SIG-M5 (cell line): ENCODE data around the gene NTSR1.

Experiments
- DNase-seq: peaks from one replicate; lab custom pipeline; 2025; lab: John Stamatoyannopoulos, UW

The NTSR1 gene

DNA sequence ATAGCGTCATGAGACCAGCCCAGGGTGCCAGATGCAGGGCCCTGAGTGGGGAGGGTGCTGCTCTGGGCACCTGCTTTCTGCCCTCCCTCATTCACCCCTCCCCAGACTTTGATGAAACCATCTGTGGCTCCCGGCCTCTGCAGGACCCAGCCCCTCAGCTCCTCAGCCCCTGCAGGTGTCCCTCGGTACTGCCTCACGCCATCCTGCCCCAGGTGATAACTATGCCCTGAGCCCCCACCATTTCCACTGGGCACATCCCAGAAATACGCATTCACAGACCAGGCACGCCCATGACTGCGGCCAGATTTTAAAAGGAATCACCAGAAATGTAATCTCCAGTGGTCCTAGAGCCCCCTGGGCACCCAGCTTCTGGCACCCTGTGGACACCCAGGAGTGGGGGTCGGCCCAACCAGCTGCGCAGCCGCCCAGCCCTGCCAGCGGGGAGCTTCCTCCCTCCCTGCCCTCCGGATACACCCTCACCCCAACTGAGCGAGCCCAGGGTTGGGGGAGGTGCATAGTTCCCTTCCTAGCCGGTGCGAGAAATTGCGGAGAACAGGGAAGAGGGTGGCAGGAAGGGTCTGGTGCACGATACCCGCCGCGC lies 615 bp upstream of the NTSR1 start:
- no peak for DNase-seq

DNA sequence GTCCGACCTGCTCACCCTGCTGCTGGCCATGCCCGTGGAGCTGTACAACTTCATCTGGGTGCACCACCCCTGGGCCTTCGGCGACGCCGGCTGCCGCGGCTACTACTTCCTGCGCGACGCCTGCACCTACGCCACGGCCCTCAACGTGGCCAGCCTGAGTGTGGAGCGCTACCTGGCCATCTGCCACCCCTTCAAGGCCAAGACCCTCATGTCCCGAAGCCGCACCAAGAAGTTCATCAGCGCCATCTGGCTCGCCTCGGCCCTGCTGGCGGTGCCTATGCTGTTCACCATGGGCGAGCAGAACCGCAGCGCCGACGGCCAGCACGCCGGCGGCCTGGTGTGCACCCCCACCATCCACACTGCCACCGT lies 885 bp downstream of the NTSR1 start:
- DNase-seq: no peak

DNA sequence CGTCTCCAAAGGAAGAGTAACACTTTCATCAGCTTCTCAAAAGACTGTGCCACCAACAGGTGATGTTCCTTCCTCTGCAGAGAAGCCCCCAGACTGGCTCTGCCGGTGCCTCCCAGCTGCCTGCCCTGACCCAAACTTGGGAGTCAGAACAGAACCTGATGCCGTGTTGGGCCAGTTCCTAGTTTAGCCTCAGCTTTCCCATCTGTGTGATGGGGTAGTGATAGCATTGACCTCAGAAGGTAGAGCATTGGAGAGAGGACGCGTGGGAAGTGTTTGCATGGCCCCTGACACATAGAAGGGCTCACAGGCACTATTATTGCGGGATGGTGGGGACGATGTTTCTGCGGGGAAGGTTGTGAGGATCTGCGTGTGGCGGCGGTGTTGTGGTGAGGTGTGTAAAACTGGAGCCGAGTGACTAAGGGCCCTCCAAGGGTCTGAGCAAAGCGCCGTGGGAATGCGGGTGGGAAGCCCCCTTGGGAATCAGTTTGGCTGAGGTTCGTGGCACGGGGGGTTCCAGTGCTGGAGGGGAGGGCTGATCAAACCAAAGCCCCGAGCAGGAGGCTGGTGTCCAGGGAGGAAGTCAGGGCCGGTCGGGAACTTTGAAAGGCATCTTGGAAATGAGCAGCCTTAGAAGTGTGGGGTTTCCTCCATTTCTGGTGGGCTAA lies 1.7 kb downstream of the NTSR1 start:
- no peak for DNase-seq

DNA sequence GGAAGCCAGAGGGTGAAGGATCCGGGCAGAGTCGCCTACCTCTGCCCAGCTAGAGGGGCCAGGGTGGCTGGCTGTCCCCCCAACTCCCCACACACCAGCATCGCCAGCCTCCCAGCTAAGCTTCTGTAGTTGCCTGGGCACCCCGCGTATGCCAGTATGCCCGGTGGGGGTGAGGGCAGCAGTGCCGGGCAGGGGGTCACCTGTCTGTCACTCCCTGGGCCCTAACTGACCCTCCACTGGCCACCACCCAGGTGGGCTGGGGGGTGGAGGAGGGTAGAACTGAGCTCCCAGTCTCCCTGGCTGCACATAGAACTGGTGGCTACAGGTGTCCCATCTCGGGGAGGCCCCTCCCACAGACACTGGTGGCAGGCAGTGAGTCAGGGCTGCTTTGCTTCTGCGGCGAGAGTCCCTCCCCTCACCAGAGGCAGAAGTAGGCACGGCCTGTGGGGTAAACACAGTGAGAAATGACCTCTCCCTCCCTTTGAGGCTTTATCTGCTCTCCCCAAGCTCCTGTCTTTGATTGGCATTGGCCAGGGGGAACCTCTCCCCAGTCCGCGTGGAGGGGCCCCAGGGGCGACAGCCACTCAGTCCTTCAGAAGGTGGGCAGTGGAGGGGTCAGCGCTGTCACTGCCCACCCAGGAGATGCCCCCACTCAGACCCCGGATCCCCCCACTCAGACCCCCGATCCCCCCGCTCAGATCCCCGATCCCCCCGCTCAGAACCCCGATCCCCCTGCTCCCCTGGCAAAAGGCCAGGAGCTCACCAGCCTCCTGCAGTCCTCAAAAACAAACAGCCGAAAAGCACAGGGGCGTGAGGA lies 2.5 kb downstream of the NTSR1 start:
- peak; percentile 28 for DNase-seq

DNA sequence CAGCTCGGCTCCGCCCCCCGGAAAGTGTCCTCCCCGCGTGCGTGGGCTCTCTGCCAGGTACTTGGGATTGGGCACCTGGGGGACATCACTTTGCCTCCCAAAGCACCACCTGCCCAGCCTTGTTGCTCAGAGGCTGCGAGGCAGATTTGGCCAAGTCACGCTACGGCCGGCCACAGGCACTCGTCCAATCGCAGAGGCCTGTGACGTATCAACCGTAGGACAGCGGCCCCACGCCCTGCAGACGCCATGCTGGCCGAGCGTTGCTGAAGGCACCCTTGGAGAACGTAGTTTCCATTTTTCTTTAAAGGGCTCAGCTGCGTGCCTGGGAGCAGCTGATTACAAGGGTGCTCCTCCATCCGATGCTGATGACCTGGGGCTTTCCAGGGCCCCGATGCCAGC lies 3.1 kb downstream of the NTSR1 start:
- DNase-seq: no peak

DNA sequence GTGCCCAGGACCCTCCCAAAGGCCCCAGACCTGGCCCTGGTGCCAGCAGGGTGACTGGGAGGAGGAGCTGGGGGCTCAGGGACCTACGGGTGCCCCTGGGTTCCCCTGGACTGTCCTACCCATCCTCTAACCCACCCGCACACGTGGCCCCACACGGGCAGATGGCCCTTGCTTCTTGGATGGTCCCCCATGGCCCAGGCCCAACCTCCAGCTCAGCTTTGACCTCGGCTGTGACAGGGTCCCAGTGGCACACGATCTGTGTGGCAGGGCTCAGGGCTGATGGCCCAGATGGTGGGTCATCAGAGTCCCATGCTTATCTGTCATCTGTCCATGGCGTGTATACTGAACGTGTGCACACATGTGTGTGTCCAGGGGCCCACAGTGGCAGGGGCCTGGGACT lies 4.0 kb downstream of the NTSR1 start:
- DNase-seq: no peak

DNA sequence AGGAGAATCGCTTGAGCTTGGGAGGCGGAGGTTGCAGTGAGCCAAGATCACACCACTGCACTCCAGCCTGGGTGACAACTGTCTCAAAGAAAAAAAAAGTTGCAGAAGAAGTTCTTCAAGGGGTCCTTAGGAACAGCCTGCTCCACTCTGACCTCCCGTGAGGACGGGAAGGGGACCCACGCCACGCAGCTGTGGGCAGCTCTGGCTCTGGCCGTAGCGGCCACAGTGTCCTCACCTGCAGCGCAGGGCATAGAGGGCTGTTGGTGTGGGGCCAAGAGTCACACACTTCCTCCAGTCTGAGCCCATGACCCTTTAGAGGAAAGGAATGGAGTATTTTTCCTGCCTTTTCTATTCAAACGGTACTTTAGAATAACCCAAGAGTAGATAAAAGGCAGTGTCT lies 5.4 kb downstream of the NTSR1 start:
- DNase-seq: no peak

DNA sequence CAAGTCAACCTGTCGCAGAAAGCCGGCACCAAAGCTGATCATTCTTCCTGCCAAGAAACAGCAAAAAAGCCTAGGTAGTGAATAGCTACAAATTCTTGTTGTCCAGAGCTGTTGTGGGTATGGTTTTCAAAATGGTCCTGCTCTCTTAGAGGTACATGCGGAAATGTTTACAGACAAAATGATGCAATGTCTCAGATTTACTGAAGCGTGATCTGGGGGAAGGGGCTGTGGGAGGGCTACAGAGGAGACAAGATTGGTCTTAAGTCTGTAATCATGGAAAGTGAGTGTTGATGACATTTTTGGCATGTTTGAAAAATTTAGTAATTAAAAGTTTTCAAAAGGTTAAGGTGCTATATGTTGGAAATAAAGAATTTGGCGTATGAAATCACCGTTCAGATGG lies 6.2 kb downstream of the NTSR1 start:
- DNase-seq: no peak

DNA sequence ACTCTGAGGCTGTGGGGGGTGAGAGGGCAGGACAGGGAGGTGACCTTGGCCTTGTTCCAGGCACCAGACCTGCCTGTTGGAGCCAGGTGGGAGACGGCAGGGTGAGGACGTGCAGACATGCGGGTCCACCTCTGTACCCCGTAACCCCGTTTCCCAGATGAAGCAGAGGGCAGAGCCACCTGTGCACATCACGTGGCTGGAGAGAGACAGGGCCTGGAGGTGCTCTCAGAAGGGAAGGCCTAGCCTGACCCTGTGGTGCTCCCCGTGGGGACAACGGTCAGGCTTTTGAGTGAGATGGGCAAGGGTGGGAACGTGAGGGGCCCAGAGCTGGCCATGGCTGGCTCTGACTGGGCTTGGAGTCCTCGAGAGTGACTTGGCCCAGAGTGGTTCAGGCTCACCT lies 6.6 kb downstream of the NTSR1 start:
- DNase-seq: no peak

DNA sequence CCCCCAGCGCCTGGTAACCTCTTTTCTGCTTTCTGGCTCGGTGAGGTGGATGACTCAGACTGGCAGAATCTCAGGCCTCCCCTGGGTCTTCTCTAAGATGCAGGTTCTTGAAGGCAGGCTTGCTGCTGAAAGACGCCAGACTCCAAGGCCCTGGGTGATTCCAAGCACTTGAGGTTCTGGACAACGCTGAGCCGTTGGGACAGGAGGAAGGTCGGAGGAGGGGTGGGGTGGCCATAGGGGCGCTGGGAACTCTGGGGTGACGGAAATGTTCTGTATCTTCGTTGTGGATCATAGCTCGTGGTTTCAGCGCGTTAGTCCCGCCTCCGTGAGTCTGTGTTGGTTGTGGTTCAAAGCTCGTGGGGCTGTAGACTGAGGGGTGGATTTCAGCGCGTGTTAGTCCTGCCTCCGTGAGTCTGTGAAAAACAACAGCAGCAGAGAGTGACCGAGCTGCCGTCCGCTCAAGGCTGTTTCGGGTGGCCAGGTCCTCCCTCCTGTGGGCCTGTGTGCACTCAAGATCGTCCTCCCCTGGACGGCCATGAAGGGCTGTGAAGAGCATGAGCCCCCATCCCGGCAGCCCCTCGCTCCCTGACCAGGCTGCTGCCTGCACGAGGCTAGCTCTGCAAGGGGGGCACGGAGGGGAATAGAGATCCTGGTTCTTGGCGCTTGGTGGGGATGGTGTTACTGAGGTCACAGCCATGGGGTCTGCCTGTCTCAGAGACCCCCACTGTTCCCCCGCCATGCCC lies 7.7 kb downstream of the NTSR1 start:
- no peak for DNase-seq

DNA sequence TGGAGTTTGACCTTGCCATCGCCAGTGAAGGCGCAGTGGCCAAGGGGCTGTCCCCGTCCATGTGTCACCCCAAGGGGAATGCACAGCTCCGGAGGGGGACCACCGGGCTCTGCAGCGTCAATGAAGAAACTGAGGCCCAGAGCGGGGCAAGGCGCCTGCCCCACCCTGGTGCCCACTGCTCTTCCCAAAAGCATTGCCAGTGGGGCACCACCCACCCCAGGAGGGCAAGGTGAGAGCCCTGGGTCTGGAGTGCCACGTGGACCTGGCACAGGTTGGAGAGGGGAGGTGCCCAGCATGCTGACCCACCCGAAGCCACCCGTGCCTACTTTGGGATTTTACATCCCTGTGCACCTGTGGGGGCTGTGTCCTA lies 8.3 kb downstream of the NTSR1 start:
- DNase-seq: no peak

DNA sequence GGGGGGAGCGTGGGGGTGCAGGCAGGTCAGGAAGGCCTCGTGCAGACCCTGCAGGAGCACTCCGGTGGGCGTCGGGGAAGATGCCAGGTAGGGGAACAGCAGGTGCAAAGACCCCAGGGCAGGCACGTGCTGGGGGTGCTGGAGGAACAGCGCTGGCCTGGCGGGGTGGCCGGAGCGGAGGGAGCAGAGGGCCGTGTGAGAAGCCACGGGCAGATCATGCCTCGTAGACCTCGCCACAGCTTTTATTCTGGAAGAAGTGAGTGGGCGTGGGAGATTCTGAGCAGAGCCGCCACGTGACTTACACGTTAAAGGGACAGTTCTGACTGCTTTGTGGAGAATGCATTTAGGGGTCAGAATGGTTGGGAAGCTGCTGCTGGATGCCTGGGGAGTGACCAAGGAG lies 9.3 kb downstream of the NTSR1 start:
- DNase-seq: no peak

DNA sequence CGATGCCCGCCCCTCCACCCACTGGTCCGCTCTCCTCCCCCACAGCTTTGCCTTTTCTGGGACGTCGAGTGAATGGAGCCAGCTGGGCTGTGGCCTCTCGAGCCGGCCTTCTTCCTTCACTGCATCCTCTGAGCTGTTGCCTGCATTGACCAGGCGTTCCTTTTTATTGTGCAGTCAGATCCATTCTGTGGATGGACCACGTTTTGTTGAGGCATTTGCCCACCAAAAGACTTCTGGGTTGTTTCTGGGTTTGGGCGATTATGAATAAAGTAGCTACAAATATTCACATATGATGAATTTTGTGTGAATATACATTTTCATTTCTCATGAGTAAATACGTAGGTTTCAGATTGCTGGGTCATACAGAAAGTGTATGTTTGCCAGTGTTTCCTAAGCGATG lies 9.9 kb downstream of the NTSR1 start:
- no peak for DNase-seq

DNA sequence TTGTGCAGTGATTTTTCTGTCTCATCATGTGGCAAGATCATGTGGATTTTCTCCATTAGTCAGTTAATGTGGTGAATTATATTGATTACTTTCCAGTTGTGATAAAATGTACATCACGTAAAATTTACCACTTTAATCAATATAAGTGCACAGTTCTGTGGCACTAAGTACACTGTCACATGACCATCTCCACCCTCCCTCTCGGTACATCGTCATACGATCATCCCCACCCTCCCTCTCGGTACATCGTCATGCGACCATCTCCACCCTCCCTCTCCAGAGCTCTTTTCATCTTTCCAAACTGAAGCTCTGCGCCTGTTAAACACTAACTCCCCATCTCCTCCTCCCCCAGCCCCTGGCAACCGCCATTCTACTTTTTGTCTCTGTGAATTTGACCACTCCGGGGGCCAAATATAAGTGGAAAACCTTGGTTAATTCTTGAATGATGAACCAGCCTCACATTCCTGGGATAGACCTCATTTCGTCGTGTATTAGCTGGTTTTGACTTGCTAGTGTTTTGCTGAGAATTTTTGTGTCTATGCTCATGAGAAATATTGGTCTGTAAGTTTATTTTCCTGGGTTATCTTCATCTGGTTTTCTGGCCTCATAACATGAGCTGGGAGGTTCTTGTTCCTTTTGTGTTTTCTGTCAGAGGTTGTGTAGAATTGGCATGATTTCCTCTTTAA lies 10.8 kb downstream of the NTSR1 start:
- DNase-seq: no peak

DNA sequence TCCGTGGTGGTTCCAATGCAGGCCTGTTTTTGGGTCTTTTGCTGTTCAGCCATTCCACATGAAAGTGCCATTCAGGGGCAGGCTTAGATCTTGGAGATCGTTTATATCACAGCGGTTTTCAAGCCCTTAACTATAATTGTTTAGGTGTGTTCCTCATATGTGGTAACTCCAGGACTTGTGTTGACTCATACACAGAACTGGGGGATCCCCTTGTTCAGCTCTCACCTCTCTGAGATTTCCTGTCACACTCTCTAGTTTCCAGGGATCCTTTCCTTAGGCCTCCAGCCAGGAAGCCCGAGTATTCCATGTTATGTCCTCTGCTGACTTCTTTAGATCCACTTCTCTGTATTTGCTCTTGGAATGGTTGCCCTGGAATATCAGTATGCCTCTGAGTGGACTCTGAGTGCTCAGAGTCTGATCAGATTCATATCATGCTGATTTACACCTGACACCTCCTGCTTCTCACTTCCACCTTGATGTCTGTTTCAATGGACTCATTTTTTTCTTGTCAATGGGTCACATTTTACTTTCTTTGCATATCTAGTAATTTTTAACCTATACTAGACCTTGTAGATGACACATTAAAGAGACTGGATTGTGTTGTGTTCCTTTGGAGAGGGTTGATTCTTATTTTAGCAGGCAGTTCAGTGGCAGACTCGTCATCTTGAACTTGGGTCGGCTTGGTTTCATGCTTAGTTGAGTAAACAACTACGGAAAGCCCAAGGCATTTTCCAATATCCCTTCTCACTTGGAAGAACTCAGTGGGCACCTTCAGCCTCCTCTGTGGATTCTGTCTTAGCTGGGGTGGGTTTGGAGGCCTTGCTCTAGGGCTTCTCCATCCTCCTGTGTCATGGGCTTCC lies 13.1 kb downstream of the NTSR1 start:
- no peak for DNase-seq

DNA sequence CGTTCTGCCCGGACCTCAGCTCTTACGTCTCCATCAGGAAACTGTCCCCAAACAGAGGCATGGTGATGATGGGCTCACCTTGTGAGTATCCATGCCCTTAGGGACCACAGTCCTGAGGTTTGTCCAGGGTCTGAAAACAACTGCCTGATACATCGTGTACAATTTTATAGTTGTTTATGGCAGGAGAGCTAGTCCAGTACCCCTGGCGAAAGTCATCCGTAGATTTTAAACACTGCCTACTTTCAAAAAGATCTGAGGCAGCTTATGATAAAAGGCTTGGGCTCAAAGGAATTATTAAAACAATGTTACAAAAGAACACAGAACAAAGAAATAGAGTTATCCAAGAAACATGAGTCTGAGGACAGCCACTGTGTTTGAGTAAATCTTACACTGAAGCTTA lies 14.0 kb downstream of the NTSR1 start:
- no peak for DNase-seq

DNA sequence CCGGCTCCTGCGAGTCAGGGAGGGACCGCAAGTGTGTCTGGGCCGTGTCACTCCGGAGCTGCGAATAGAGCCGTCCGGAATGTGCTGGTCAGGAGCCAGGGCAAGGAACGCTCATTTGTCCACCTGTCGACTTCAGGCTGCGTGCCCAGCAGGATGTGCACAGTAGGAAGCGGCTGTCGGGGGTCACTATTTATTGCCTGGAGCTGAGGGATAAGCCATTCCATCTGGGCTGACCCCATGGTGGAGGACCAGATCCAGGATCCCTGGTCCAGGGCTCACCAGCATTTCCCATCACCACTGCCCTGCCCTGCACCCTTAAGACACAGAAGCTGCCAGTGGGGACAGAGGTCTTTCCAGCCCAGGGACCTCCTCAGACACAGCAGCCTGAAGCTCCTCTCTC lies 14.7 kb downstream of the NTSR1 start:
- no peak for DNase-seq

DNA sequence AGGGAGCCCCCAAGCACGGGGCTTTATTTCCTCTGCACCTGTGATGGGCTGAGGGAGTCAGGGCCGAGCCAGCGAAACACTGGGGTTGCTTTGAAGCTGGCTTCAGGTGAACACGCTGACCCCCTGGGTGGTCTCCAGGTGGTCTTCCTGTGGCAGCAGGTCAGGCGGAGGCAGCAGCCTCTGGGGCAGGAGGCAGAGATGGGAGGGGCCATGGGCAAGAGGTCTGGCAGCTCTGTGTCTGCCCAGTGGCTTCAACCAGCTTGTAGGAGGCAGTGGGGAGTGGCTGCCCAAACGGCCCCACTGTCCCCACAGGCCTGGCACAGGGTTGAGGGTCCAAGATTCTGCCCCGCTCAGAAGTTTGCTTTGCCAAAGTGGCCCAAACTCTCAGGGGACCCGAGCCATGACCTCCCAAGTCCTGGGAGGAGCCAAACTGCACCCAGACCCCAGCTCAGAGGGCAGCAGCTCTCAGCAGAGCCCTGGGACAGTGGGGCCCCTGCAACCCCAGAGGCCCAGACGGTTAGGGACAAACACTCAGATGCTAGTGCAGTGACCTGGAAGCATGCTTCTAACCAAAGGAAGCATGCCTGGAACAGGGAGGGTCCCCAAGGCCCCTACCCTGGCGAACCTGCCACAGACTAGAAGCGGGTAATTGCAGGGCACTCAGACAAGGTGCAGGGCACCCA lies 15.3 kb downstream of the NTSR1 start:
- no peak for DNase-seq

DNA sequence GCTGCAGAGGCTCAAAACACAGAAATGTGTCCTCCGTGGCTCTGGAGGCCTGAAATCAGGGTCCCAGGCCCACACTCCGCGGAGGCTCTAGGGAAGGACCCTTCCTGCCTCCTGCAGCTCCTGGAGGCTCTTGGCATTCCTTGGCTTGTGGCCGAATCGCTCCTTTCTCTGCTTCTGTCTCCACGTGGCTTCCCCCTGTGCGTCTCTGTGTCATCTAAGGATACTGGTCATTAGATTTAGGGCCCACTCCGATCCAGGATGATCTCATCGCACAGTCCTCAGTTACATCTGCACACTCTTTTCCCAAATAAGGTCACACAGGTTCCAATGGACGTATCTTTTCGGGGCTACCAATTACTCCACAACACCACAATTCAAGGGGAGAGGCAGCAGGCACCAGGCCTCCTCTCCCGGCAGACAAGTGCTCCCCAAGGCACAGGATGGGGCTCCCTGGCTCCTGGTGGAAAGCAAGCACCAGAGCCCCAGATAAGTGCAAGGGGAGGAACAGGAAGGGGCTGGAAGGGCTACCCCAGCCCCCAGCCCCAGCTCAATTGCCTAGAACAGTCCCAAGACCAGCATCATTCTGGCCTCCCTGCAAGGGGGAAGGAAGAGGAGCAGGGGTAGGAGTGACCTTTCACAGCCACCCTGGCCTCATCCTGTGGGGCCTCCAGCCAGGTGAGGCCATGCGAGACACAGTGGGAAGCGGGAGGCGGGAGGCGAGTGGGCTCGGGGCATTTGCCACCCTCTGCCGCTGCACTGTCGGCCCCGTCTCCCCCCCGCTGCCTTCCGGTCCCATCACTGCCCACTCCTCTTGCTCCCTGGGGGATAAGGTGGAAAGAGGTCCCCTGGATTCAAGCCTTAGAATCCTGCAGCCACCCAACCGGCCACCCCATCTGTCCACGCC lies 16.3 kb downstream of the NTSR1 start:
- no peak for DNase-seq
